ENCODE results near the gene WNT6. TPM values are rescaled to one million over a fixed set of nuclear protein-coding genes. Genes with fewer than 3 reads are reported as not detected.
A peak's percentile ranks its signal among the peaks of the same experiment; 100 is the strongest.

The WNT6 gene
- total RNA-seq, 1 donor from 2014 or later: 2.6 TPM

GRCh38 chr2:218904176-218904575 lies 44.6 kb downstream of the WNT6 start:
- H3K36me3 ChIP-seq (ENCODE audit: insufficient read depth, low read length): no peaks in the 10 kb centered on the region
- no peak overlapping the region for H3K9ac ChIP-seq (ENCODE audit: low read length)
- Mint-ChIP-seq H3K27me3 (ENCODE audit: low read depth, unreplicated experiment) (peaks cover 62% of the 10 kb centered on the region), H3K36me3 (ENCODE audit: low read depth, unreplicated experiment) (no peaks in the 10 kb centered on the region), H3K4me3 (ENCODE audit: unreplicated experiment) (no peak overlapping the region), H3K4me1 (ENCODE audit: low read depth, unreplicated experiment) (no peaks in the 10 kb centered on the region), H3K27ac (ENCODE audit: unreplicated experiment) (no peak overlapping the region), H3K9me3 (ENCODE audit: unreplicated experiment) (peaks cover 3% of the 10 kb centered on the region)
- H3K79me2 ChIP-seq (ENCODE audit: insufficient read depth, low read length): no peaks in the 10 kb centered on the region
- H4K20me1 ChIP-seq (ENCODE audit: insufficient read depth, low read length): no peaks in the 10 kb centered on the region
- H3K4me1 ChIP-seq (ENCODE audit: insufficient read depth, low read length): peaks cover 1% of the 10 kb centered on the region
- no peak overlapping the region for H3K27ac ChIP-seq (ENCODE audit: low read depth, low read length)
- DNase-seq (ENCODE audit: low read depth): no peak
- H3K27me3 ChIP-seq (ENCODE audit: insufficient read depth, low read length): peaks cover 42% of the 10 kb centered on the region
- H2AFZ ChIP-seq (ENCODE audit: low read depth, low read length): no peak overlapping the region
- FAIRE-seq: no peak
- no peak overlapping the region for H3K4me2 ChIP-seq (ENCODE audit: low read length)
- no peak overlapping the region for H3K4me3 ChIP-seq (ENCODE audit: insufficient read depth, low read depth, low read length)
- no peak for TF ChIP-seq CTCF (IDR thresholded peaks at IDR 0.05; ENCODE audit: insufficient read depth, low read depth, low read length)
- TF ChIP-seq EZH2 (IDR thresholded peaks at IDR 0.05; ENCODE audit: insufficient read depth, low read length): no peak
- H3K9me3 ChIP-seq (ENCODE audit: insufficient read depth, low read depth, low read length): no peaks in the 10 kb centered on the region

- peak overlapping the region; percentile 52 for H3K9ac ChIP-seq (ENCODE audit: low read length)
- FAIRE-seq: no peak
- no peaks in the 10 kb centered on the region for H3K36me3 ChIP-seq (ENCODE audit: insufficient read depth, low read length)
- H3K27me3 ChIP-seq (ENCODE audit: insufficient read depth, low read length): peaks cover 20% of the 10 kb centered on the region
- H3K9me3 ChIP-seq (ENCODE audit: insufficient read depth, low read depth, low read length): no peaks in the 10 kb centered on the region
- Mint-ChIP-seq H3K27ac (ENCODE audit: unreplicated experiment) (no peak overlapping the region), H3K4me3 (ENCODE audit: unreplicated experiment) (peak overlapping the region; percentile 78), H3K27me3 (ENCODE audit: low read depth, unreplicated experiment) (peaks cover 36% of the 10 kb centered on the region), H3K4me1 (ENCODE audit: low read depth, unreplicated experiment) (no peaks in the 10 kb centered on the region), H3K9me3 (ENCODE audit: unreplicated experiment) (no peaks in the 10 kb centered on the region), H3K36me3 (ENCODE audit: low read depth, unreplicated experiment) (peaks cover 1% of the 10 kb centered on the region)
- no peaks in the 10 kb centered on the region for H3K79me2 ChIP-seq (ENCODE audit: insufficient read depth, low read length)
- peak overlapping the region; percentile 85 for H3K4me2 ChIP-seq (ENCODE audit: low read length)
- H2AFZ ChIP-seq (ENCODE audit: low read depth, low read length): peak overlapping the region; percentile 88
- peak; percentile 74 for DNase-seq (ENCODE audit: low read depth)
- H3K4me3 ChIP-seq (ENCODE audit: insufficient read depth, low read depth, low read length): peak overlapping the region; percentile 59
- H4K20me1 ChIP-seq (ENCODE audit: insufficient read depth, low read length): no peaks in the 10 kb centered on the region
- H3K4me1 ChIP-seq (ENCODE audit: insufficient read depth, low read length): peaks cover 6% of the 10 kb centered on the region
- TF ChIP-seq EZH2 (IDR thresholded peaks at IDR 0.05; ENCODE audit: insufficient read depth, low read length) (no peak), CTCF (IDR thresholded peaks at IDR 0.05; ENCODE audit: insufficient read depth, low read depth, low read length) (no peak)
- H3K27ac ChIP-seq (ENCODE audit: low read depth, low read length): no peak overlapping the region
Observed at GRCh38 chr2:218908721-218909619, 49.4 kb downstream of the WNT6 start.

- peaks cover 17% of the 10 kb centered on the region for H3K27me3 ChIP-seq (ENCODE audit: insufficient read depth, low read length)
- H4K20me1 ChIP-seq (ENCODE audit: insufficient read depth, low read length): no peaks in the 10 kb centered on the region
- Mint-ChIP-seq H3K36me3 (ENCODE audit: low read depth, unreplicated experiment) (peaks cover 1% of the 10 kb centered on the region), H3K4me3 (ENCODE audit: unreplicated experiment) (no peak overlapping the region), H3K27ac (ENCODE audit: unreplicated experiment) (no peak overlapping the region), H3K4me1 (ENCODE audit: low read depth, unreplicated experiment) (no peaks in the 10 kb centered on the region), H3K27me3 (ENCODE audit: low read depth, unreplicated experiment) (peaks cover 41% of the 10 kb centered on the region), H3K9me3 (ENCODE audit: unreplicated experiment) (no peaks in the 10 kb centered on the region)
- no peak overlapping the region for H2AFZ ChIP-seq (ENCODE audit: low read depth, low read length)
- DNase-seq (ENCODE audit: low read depth) (no peak), FAIRE-seq (no peak)
- H3K4me2 ChIP-seq (ENCODE audit: low read length): no peak overlapping the region
- no peaks in the 10 kb centered on the region for H3K9me3 ChIP-seq (ENCODE audit: insufficient read depth, low read depth, low read length)
- H3K27ac ChIP-seq (ENCODE audit: low read depth, low read length): no peak overlapping the region
- H3K4me3 ChIP-seq (ENCODE audit: insufficient read depth, low read depth, low read length): no peak overlapping the region
- no peaks in the 10 kb centered on the region for H3K79me2 ChIP-seq (ENCODE audit: insufficient read depth, low read length)
- peaks cover 6% of the 10 kb centered on the region for H3K4me1 ChIP-seq (ENCODE audit: insufficient read depth, low read length)
- no peak overlapping the region for H3K9ac ChIP-seq (ENCODE audit: low read length)
- TF ChIP-seq EZH2 (IDR thresholded peaks at IDR 0.05; ENCODE audit: insufficient read depth, low read length): no peak
- TF ChIP-seq CTCF (IDR thresholded peaks at IDR 0.05; ENCODE audit: insufficient read depth, low read depth, low read length): no peak
- H3K36me3 ChIP-seq (ENCODE audit: insufficient read depth, low read length): no peaks in the 10 kb centered on the region
Observed at GRCh38 chr2:218910741-218911140, 51.1 kb downstream of the WNT6 start.
